BLaER1 treated with 17β-estradiol and CSF1 and Interleukin-3, amounts not matched to agents 10 nM and 100 nM (cell line): Measurements from ENCODE around the gene DMRT1.
"Not testable (repeated sequence)": the region's sequence is repeated elsewhere in the genome, so short reads cannot be mapped to it uniquely, and the experiment has no call there.

Experiments used
- H3K27ac ChIP-seq, 11 experiments: shearing (Covaris generic); formaldehyde crosslinking; 2 replicates each; pipeline ENCODE4 v1.8.1; 2022
- H3K27me3 ChIP-seq, 11 experiments: shearing (Covaris generic); formaldehyde crosslinking; 2 replicates each; pipeline ENCODE4 v1.8.1; 2022
- H3K36me3 ChIP-seq, 11 experiments: shearing (Covaris generic); formaldehyde crosslinking; 2 replicates each; pipeline ENCODE4 v1.8.1; 2022
- H3K4me1 ChIP-seq, 10 experiments: shearing (Covaris generic); formaldehyde crosslinking; 2 replicates each; pipeline ENCODE4 v1.8.1; 2022
- H3K4me2 ChIP-seq, 11 experiments: shearing (Covaris generic); formaldehyde crosslinking; 2 replicates each; pipeline ENCODE4 v1.8.1; 2022
- H3K4me3 ChIP-seq, 10 experiments: shearing (Covaris generic); formaldehyde crosslinking; 2 replicates each; pipeline ENCODE4 v1.8.1; 2022
- H3K9ac ChIP-seq, 11 experiments: shearing (Covaris generic); formaldehyde crosslinking; 2 replicates each; pipeline ENCODE4 v1.8.1; 2022
- H3K9me3 ChIP-seq, 11 experiments: shearing (Covaris generic); formaldehyde crosslinking; replicated peaks in 1 of 11; 2 replicates each; pipeline ENCODE4 v1.8.1; 2022
- H4K20me1 ChIP-seq, 11 experiments: shearing (Covaris generic); formaldehyde crosslinking; 2 replicates each; pipeline ENCODE4 v1.8.1; 2022
- Cebpa-rat ChIP-seq, 11 experiments: shearing (Covaris generic); IDR thresholded peaks; 2 replicates each; pipeline ENCODE4 v1.8.1; 2022

DMRT1 gene

DNA sequence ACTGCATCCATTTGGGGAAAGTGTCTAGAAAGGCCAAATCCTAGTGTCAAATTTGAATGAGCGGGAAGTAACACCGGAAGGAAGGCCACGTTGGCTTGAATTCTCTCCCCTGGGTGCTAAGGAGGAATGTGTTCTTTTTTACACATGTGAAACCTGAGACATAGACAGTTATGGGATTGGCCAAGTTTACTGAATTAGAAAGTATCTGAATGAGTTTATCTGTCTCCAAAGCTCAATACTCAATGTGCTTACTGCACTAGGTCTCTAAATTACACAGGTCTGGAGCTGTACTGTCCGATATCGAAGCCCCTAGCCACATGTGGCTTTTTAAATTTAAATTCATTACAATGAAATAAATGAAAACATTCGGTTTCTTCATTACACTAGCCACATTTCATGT, 6.0 kb downstream of the DMRT1 start:
- Histone ChIP-seq H3K27me3 (peaks cover 16 to 24% (median 19%) of the 10 kb centered on the region in 11 experiments), H3K4me3 (no peak overlapping the region), H3K36me3 (no peaks in the 10 kb centered on the region), H3K9ac (no peak overlapping the region), H4K20me1 (no peaks in the 10 kb centered on the region; a peak in 1 of 22 replicates), H3K4me2 (no peak overlapping the region), H3K27ac (no peak overlapping the region), H3K4me1 (no peaks in the 10 kb centered on the region), H3K9me3 (peaks cover 9 to 14% (median 10%) of the 10 kb centered on the region in 11 experiments)
- no peak for TF ChIP-seq Cebpa-rat (IDR thresholded peaks at IDR 0.05)

DNA sequence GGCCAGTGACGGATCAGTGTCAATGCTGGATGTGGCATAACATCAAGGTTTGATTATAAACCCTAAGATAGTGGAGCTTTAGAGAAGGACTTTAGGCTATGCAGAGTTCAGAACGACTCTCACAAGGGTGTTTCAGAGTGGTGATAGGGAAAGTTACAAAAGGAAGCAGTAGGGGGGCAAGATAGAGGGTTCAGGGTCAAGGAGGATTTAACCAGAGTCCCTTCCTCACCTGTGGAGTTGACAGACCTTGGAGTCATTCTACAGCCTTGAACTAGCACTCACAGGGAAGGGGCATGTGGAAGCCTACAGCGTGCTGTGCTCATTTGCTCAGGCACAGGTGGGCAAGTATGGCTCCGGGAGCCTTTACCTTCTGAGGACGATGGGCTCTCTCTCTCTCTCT, 7.9 kb downstream of the DMRT1 start:
- H3K4me1 ChIP-seq, result no peaks in the 10 kb centered on the region
- H3K27me3 ChIP-seq, result peaks cover 0 to 5% (median 0%) of the 10 kb centered on the region in 11 experiments; a peak in 4 of 22 replicates
- H3K4me3 ChIP-seq, result no peak overlapping the region
- no peaks in the 10 kb centered on the region; a peak in 1 of 22 replicates for H4K20me1 ChIP-seq
- TF ChIP-seq Cebpa-rat (IDR thresholded peaks at IDR 0.05), result no peak
- H3K27ac ChIP-seq, result no peak overlapping the region
- H3K9me3 ChIP-seq, result no peaks in the 10 kb centered on the region
- no peak overlapping the region for H3K9ac ChIP-seq
- H3K4me2 ChIP-seq, result no peak overlapping the region
- no peaks in the 10 kb centered on the region for H3K36me3 ChIP-seq

DNA sequence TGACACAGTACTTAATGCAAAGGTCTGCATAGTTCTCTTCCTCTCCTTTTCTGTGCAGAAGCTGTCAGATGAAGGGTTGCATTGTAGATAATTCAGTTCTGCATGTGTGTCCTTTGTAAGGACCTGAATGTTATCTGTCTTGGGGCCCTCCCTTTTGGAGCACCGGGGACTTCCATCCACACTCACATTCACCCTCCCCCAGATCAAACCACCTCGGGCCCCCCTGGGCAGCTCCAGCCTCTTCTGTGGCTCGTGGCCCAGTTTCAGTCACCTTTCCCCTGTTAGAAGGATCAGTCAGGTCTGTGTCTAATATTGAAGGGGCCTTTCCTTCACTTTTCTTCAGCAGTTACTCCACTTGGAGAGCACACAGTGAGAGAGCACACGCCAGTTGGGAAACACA, 11.0 kb downstream of the DMRT1 start:
- H3K4me3 ChIP-seq, result no peak overlapping the region
- H3K9ac ChIP-seq, result no peak overlapping the region
- no peak overlapping the region for H3K4me2 ChIP-seq
- no peak for TF ChIP-seq Cebpa-rat (IDR thresholded peaks at IDR 0.05)
- no peaks in the 10 kb centered on the region for H3K27me3 ChIP-seq
- H3K9me3 ChIP-seq, result no peaks in the 10 kb centered on the region
- H3K36me3 ChIP-seq, result no peaks in the 10 kb centered on the region
- H3K27ac ChIP-seq, result no peak overlapping the region
- no peaks in the 10 kb centered on the region for H4K20me1 ChIP-seq
- H3K4me1 ChIP-seq, result no peaks in the 10 kb centered on the region

DNA sequence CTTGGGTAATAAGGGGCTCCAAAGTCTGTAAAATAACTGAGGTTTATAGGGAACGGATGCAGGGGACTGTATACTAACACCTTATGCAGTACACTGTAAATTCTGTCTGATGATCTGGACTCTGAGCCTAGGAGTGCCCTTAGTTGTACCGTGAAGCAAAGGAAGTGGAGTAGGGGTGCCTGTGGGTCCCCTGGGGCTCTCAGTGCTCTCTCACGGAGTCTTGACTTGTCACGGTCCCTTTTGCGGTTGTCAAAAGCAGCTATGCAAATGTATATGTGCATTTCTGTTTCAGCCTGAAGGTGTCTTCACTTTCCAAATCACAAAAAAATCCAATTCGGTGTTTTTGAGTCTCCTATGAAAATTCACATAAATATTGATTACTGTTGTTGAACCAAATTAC, 17.8 kb downstream of the DMRT1 start:
- Histone ChIP-seq H3K9ac (no peak overlapping the region; a peak in 1 of 22 replicates), H3K9me3 (peaks cover 3 to 16% (median 4%) of the 10 kb centered on the region in 11 experiments; a peak in 10 of 22 replicates), H3K4me1 (peaks cover 0 to 13% (median 10%) of the 10 kb centered on the region in 10 experiments; a peak in 16 of 20 replicates), H3K4me3 (no peak overlapping the region), H3K27ac (no peak overlapping the region), H3K4me2 (peak overlapping the region in 9 of 11 experiments; percentile 26 to 74 (median 58); a peak in 16 of 22 replicates), H4K20me1 (no peaks in the 10 kb centered on the region), H3K27me3 (no peaks in the 10 kb centered on the region), H3K36me3 (no peaks in the 10 kb centered on the region)
- TF ChIP-seq Cebpa-rat (IDR thresholded peaks at IDR 0.05), result no peak

DNA sequence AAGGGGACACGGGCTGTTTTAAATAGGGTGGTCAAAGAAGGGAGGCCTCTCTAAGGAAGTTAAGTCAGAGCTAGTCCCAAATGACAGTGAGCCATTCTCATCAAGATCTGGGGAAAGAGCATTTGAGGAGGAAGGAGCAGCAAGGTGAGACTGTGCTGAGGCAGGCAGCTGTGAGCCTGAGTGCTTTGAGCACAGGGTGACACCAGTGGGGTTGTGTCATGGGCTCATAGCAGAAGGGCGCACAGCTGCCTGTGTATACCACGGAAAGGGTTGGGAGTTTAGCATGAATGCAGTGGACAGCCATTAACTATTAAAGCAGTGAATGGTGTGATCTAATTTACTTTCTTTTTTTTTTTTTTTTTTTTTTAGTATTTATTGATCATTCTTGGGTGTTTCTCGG, 19.2 kb downstream of the DMRT1 start:
- H3K4me1 ChIP-seq, result peaks cover 0 to 13% (median 10%) of the 10 kb centered on the region in 10 experiments; a peak in 16 of 20 replicates
- H4K20me1 ChIP-seq, result no peaks in the 10 kb centered on the region
- no peak overlapping the region for H3K9ac ChIP-seq
- no peaks in the 10 kb centered on the region for H3K36me3 ChIP-seq
- H3K4me2 ChIP-seq, result no peak overlapping the region
- no peaks in the 10 kb centered on the region for H3K27me3 ChIP-seq
- peaks cover 3 to 16% (median 4%) of the 10 kb centered on the region in 11 experiments; a peak in 10 of 22 replicates for H3K9me3 ChIP-seq
- no peak overlapping the region for H3K27ac ChIP-seq
- H3K4me3 ChIP-seq, result no peak overlapping the region
- TF ChIP-seq Cebpa-rat (IDR thresholded peaks at IDR 0.05), result no peak

DNA sequence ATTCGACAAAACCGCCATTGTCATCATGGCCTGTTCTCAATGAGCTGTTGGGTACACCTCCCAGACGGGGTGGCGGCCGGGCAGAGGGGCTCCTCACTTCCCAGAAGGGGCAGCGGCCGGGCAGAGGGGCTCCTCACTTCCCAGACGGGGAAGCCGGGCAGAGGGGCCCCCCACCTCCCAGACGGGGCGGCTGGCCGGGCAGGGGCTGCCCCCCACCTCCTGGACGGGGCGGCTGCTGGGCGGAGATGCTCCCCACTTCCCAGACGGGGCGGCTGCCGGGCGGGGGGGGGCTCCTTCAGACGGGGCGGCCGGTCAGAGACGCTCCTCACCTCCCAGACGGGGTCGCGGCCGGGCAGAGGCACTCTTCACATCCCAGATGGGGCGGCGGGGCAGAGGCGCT, 20.0 kb downstream of the DMRT1 start:
- not testable (repeated sequence) for H4K20me1 ChIP-seq, H3K27ac ChIP-seq, H3K27me3 ChIP-seq, H3K4me2 ChIP-seq, H3K36me3 ChIP-seq, H3K9ac ChIP-seq, H3K4me3 ChIP-seq
- peaks cover 0 to 13% (median 10%) of the 10 kb centered on the region in 10 experiments; a peak in 16 of 20 replicates for H3K4me1 ChIP-seq
- peaks cover 3 to 16% (median 4%) of the 10 kb centered on the region in 11 experiments; a peak in 10 of 22 replicates for H3K9me3 ChIP-seq

DNA sequence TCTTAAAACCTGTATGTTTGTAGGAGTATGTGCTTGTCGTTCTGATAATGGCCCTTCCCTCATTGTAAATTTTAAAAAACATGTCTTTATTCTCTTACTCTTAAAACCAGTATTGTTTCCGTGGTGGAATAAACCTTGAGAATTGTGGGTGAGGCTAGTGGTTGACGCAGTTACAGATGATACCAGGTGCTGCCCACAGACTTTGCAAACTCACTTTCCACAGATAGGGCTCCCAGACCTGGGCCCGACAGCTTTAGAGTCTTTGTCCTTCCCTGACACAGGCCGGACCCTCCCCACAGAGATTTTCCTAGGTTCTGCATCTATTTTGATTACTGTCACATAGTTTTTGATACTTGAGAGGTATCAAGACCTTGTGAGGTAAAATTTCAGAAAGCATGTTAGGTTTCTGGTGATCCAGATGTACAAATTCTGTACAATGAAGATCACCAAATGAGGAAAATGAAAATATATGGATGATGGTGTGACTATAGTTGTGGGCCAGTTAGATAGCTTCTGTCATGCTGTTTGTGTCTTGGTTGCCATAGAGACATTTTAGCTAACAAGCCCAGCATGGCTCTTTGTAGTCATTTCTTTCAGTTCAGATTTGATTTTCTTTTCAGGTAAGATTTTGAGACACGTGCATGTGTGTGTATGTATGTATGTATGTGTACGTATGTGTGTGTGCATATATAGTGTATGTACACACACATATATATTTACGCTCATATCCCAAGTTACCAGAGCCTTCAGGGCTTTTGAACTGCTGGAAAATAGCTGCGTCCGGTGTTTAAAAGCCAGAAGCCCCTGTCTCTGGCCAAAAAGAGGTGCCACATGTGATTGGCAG, 33.8 kb downstream of the DMRT1 start:
- no peak for TF ChIP-seq Cebpa-rat (IDR thresholded peaks at IDR 0.05)
- H3K4me2 ChIP-seq, result no peak overlapping the region

DNA sequence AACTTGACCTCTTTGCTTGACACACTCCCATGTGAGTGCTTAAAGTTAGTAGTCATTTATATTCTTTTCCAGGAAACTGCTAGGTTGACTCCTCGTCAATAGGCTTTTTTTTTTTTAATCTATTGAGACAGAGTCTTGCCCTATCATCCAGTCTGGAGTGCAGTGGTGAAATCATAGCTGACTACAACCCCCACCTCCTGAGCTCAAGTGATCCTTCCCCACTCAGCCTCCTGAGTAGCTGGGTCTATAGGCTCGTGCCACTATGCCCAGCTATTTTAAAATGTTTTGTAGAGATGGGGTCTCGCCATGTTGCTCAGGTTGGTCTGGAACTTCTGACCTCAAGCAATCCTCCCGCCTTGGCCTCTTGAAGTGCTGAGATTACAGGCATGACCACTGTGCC, 34.9 kb downstream of the DMRT1 start:
- Histone ChIP-seq H3K4me2 (no peak overlapping the region), H3K27me3 (no peaks in the 10 kb centered on the region), H3K9me3 (no peaks in the 10 kb centered on the region), H3K4me1 (no peaks in the 10 kb centered on the region), H3K4me3 (no peak overlapping the region), H3K27ac (no peak overlapping the region), H3K9ac (no peak overlapping the region), H4K20me1 (no peaks in the 10 kb centered on the region), H3K36me3 (no peaks in the 10 kb centered on the region)
- no peak for TF ChIP-seq Cebpa-rat (IDR thresholded peaks at IDR 0.05)

More for the DNA sequence above, 33.8 kb downstream of the DMRT1 start:
- Histone ChIP-seq H3K27ac (no peak overlapping the region), H3K9ac (no peak overlapping the region), H4K20me1 (no peaks in the 10 kb centered on the region), H3K4me1 (no peaks in the 10 kb centered on the region), H3K27me3 (no peaks in the 10 kb centered on the region), H3K36me3 (no peaks in the 10 kb centered on the region), H3K9me3 (no peaks in the 10 kb centered on the region), H3K4me3 (no peak overlapping the region)

DNA sequence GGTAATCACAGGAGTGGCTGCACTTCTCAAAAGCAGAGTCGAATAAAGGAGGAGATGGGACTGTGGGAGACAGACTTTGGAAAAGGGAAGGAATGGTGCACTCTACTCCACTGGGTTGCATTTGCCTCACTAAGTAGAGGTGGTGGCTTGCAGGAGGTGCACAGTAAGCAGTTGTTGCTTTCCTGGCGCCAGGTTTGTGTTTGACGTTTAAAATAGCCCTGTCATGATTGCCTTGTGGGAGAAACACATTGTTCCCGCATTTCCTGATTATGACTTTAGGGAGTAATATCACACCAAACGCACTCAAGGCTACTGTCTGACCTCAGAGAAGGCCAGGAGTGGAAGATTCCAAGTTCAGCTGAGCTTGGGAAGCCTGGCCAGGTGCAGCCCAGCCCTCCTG, 36.7 kb downstream of the DMRT1 start:
- no peaks in the 10 kb centered on the region for H3K27me3 ChIP-seq
- H3K27ac ChIP-seq, result no peak overlapping the region
- H3K4me1 ChIP-seq, result no peaks in the 10 kb centered on the region
- H3K4me2 ChIP-seq, result no peak overlapping the region
- no peaks in the 10 kb centered on the region for H3K9me3 ChIP-seq
- no peaks in the 10 kb centered on the region for H4K20me1 ChIP-seq
- H3K9ac ChIP-seq, result no peak overlapping the region
- H3K4me3 ChIP-seq, result no peak overlapping the region
- TF ChIP-seq Cebpa-rat (IDR thresholded peaks at IDR 0.05), result no peak
- H3K36me3 ChIP-seq, result no peaks in the 10 kb centered on the region

DNA sequence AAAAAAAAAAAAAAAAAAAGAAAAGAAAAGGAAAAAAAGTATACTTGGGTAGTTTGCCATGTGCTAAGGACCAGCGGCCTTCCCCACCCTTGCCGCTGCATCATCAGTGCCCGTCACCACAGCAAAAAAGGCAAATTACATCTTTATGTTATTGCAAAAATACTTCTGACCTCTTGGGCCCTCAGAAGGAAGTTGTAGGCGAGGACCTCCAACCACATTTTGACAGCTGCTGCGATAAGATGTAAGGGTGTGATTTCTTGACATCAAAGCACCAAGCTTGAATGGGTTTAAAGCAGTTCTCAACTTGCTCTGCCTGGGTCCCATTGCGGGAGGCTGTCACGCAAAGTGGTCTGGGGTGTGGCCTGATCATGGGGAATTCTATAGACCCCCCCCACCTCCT, 39.2 kb downstream of the DMRT1 start:
- Histone ChIP-seq H3K9ac (no peak overlapping the region), H3K27ac (no peak overlapping the region), H3K4me3 (no peak overlapping the region), H3K4me2 (no peak overlapping the region), H3K9me3 (no peaks in the 10 kb centered on the region), H3K36me3 (no peaks in the 10 kb centered on the region), H4K20me1 (no peaks in the 10 kb centered on the region), H3K4me1 (no peaks in the 10 kb centered on the region), H3K27me3 (no peaks in the 10 kb centered on the region)
- TF ChIP-seq Cebpa-rat (IDR thresholded peaks at IDR 0.05), result no peak
